PC-9 (cell line): ENCODE data around the gene AIF1. TPM values are rescaled to one million over a fixed set of nuclear protein-coding genes. Genes with fewer than 3 reads are reported as not detected.

Experiments used
- BruUV-seq: library from RNA; stranded (reverse); fragments of 400-500 nt; replicated peaks from 2 replicates; lab custom pipeline; 2021; lab: Mats Ljungman, UMichigan
- CTCF ChIA-PET: fragments of 300-600 bp; sonication (Branson Sonifier 250); formaldehyde crosslinking; loops from one replicate; lab custom pipeline; 2022; ENCODE audit warnings: antibody characterized with exemption; lab: Charles Lee
- POLR2A ChIA-PET: fragments of 300-600 bp; sonication (Branson Sonifier 250); formaldehyde crosslinking; loops from one replicate; lab custom pipeline; 2022; ENCODE audit warnings: antibody characterized with exemption; ENCODE audit not compliant: unreplicated experiment; lab: Charles Lee
- DNase-seq, 2 experiments: peaks; one replicate each; pipeline versions ENCODE4 v3.0.0 to v3.0.0-alpha.2; 2015 to 2022; ENCODE audit warnings: mixed read lengths in 1 of 2
- H2AFZ ChIP-seq: fragments of 200-600 bp; sonication (generic); 2 replicates; pipeline ENCODE4 v1.8.1; 2017; ENCODE audit warnings: antibody characterized with exemption
- H3F3A ChIP-seq: fragments of 200-600 bp; sonication (generic); 2 replicates; pipeline ENCODE4 v1.8.1; 2017; ENCODE audit warnings: antibody characterized with exemption, mild to moderate bottlenecking, low read depth; ENCODE audit not compliant: insufficient read depth
- H3K27ac ChIP-seq: fragments of 200-600 bp; sonication (generic); 2 replicates; pipeline ENCODE4 v1.6.1; 2016; ENCODE audit warnings: mixed run types
- H3K27me3 ChIP-seq: fragments of 200-600 bp; sonication (generic); 2 replicates; pipeline ENCODE4 v1.6.1; 2016; ENCODE audit warnings: low read depth, mixed run types; ENCODE audit not compliant: insufficient read depth
- H3K36me3 ChIP-seq: fragments of 200-600 bp; sonication (generic); 2 replicates; pipeline ENCODE4 v1.6.1; 2016; ENCODE audit warnings: low read depth, mixed run types
- H3K4me1 ChIP-seq: fragments of 200-600 bp; sonication (generic); replicated peaks from 2 replicates; pipeline ENCODE4 v1.6.1; 2016; ENCODE audit warnings: mixed run types; ENCODE audit not compliant: insufficient read depth
- H3K4me2 ChIP-seq: fragments of 200-600 bp; sonication (generic); 2 replicates; pipeline ENCODE4 v1.6.1; 2017; ENCODE audit warnings: mixed run types
- H3K4me3 ChIP-seq: fragments of 200-600 bp; sonication (generic); 2 replicates; pipeline ENCODE4 v1.6.1; 2016; ENCODE audit warnings: mixed run types
- H3K79me2 ChIP-seq: fragments of 200-600 bp; sonication (generic); 2 replicates; pipeline ENCODE4 v1.6.1; 2017; ENCODE audit warnings: low read depth, mixed run types
- H3K9me2 ChIP-seq: fragments of 200-600 bp; sonication (generic); 2 replicates; pipeline ENCODE4 v1.8.1; 2017; ENCODE audit warnings: mild to moderate bottlenecking; ENCODE audit not compliant: insufficient read depth
- H3K9me3 ChIP-seq: fragments of 200-600 bp; sonication (generic); 2 replicates; pipeline ENCODE4 v1.8.1; 2016; ENCODE audit warnings: low read depth; ENCODE audit not compliant: insufficient read depth
- H4K20me1 ChIP-seq: fragments of 200-600 bp; sonication (generic); 2 replicates; pipeline ENCODE4 v1.8.1; 2017; ENCODE audit not compliant: insufficient read depth
- CTCF ChIP-seq: fragments of 200-600 bp; sonication (generic); conservative IDR thresholded peaks from 2 replicates; pipeline ENCODE4 v1.6.1; 2017; ENCODE audit warnings: mixed run types, antibody characterized with exemption, mild to moderate bottlenecking, moderate library complexity
- EZH2 ChIP-seq: fragments of 200-600 bp; sonication (generic); IDR thresholded peaks from 2 replicates; pipeline ENCODE4 v1.8.0; 2017; ENCODE audit warnings: antibody characterized with exemption, low read depth
- intact Hi-C: fragments of 100-400 bp; cut with micrococcal nuclease; formaldehyde crosslinking; loops from one replicate; pipeline ENCODE4 v1.10.0; 2022; ENCODE audit not compliant: unreplicated experiment
- total RNA-seq: library from RNA; stranded (reverse); gene quantifications from 2 replicates; pipeline ENCODE4 v1.2.3, GENCODE V29; 2021

The AIF1 gene
- total RNA-seq, 1 experiment from 2014 or later: not detected

GRCh38 chr6:31640612-31641011 is 25.6 kb downstream of the AIF1 start:
- Histone ChIP-seq H3K4me2 (no peak overlapping the region), H3K9me3 (no peaks in the 10 kb centered on the region), H3K79me2 (no peaks in the 10 kb centered on the region), H4K20me1 (peaks cover 17% of the 10 kb centered on the region; the same call in 1 of the 2 replicates), H3F3A (peaks cover 47% of the 10 kb centered on the region; the same call in 1 of the 2 replicates), H3K27me3 (no peaks in the 10 kb centered on the region), H3K9me2 (no peaks in the 10 kb centered on the region), H3K4me3 (no peak overlapping the region), H3K4me1 (no peaks in the 10 kb centered on the region), H3K27ac (no peak overlapping the region), H3K36me3 (peaks cover 20% of the 10 kb centered on the region), H2AFZ (no peak overlapping the region)
- TF ChIP-seq CTCF (no peak), EZH2 (no peak)
- ChIA-PET POLR2A (interaction anchor here (0.5 kb wide), 1 partner anchor 8 kb away, joined by 3 read pairs; no protein-coding TSS in a partner anchor), CTCF (interaction anchor here (0.6 kb wide), 1 partner anchor 88 kb away, joined by 6 read pairs; no protein-coding TSS in a partner anchor)
- BruUV-seq: TSS peak; percentile 15
- no peak for DNase-seq
- intact Hi-C loops: no loop called here

GRCh38 chr6:31641370-31641769 is 26.3 kb downstream of the AIF1 start:
- Histone ChIP-seq H3K27ac (no peak overlapping the region), H3K79me2 (no peaks in the 10 kb centered on the region), H3K4me1 (no peaks in the 10 kb centered on the region), H3K36me3 (peaks cover 23% of the 10 kb centered on the region), H4K20me1 (peaks cover 17% of the 10 kb centered on the region; the same call in 1 of the 2 replicates), H3K4me3 (no peak overlapping the region), H3K9me3 (no peaks in the 10 kb centered on the region), H3F3A (peaks cover 43% of the 10 kb centered on the region; the same call in 1 of the 2 replicates), H3K4me2 (no peak overlapping the region), H3K9me2 (no peaks in the 10 kb centered on the region), H3K27me3 (no peaks in the 10 kb centered on the region), H2AFZ (no peak overlapping the region)
- BruUV-seq: no TSS peak
- POLR2A ChIA-PET: no interaction called here
- no peak for TF ChIP-seq EZH2
- no peak for TF ChIP-seq CTCF
- no peak for DNase-seq
- CTCF ChIA-PET: no interaction called here
- intact Hi-C loops: no loop called here

- no peak overlapping the region for H3K4me3 ChIP-seq
- H3K4me1 ChIP-seq: no peaks in the 10 kb centered on the region
- no peaks in the 10 kb centered on the region for H3K9me3 ChIP-seq
- ChIA-PET POLR2A (no interaction called here), CTCF (no interaction called here)
- H3K9me2 ChIP-seq: no peaks in the 10 kb centered on the region
- no peaks in the 10 kb centered on the region for H3K79me2 ChIP-seq
- H4K20me1 ChIP-seq: peaks cover 13% of the 10 kb centered on the region; the same call in 1 of the 2 replicates
- peaks cover 29% of the 10 kb centered on the region; the same call in 1 of the 2 replicates for H3F3A ChIP-seq
- no peak overlapping the region for H2AFZ ChIP-seq
- no peak for DNase-seq
- TF ChIP-seq CTCF (no peak), EZH2 (no peak)
- no peaks in the 10 kb centered on the region for H3K27me3 ChIP-seq
- intact Hi-C loops: no loop called here
- no peak overlapping the region for H3K4me2 ChIP-seq
- H3K36me3 ChIP-seq: peaks cover 26% of the 10 kb centered on the region
- H3K27ac ChIP-seq: no peak overlapping the region
- no TSS peak for BruUV-seq
These were observed 27.9 kb downstream of the AIF1 start for GRCh38 chr6:31642798-31643570.
